Thyroid gland (tissue), 4 donors: ENCODE measurements around the gene TUBB4A. TPM values are rescaled to one million over a fixed set of nuclear protein-coding genes. Genes with fewer than 3 reads are reported as not detected.

Experiments used
- DNase-seq, 2 donors: peaks; one replicate each; pipeline ENCODE4 v3.0.0-alpha.2; 2019
- H3K27ac ChIP-seq, 3 donors: fragments of 200-600 bp; sonication (generic); 1 replicate in 2 of 3; 2 replicates in 1 of 3; pipeline ENCODE4 v1.5.1; 2016 to 2019; ENCODE audit warnings: mild to moderate bottlenecking in 1 of 3, moderate library complexity in 1 of 3
- H3K27me3 ChIP-seq: fragments of 200-600 bp; sonication (generic); one replicate; pipeline ENCODE4 v1.5.1; 2019
- H3K36me3 ChIP-seq, 2 donors: fragments of 200-600 bp; sonication (generic); one replicate each; pipeline ENCODE4 v1.5.1; 2016 to 2019
- H3K4me1 ChIP-seq, 2 donors: fragments of 200-600 bp; sonication (generic); one replicate each; pipeline ENCODE4 v1.5.1; 2017 to 2019
- H3K4me3 ChIP-seq, 3 donors: fragments of 200-600 bp; sonication (generic); replicated peaks in 1 of 3; 1 replicate in 2 of 3; 2 replicates in 1 of 3; pipeline ENCODE4 v1.5.1; 2016; ENCODE audit warnings: mild to moderate bottlenecking in 1 of 3
- H3K9me3 ChIP-seq: fragments of 200-600 bp; sonication (generic); one replicate; pipeline ENCODE4 v1.5.1; 2017
- CTCF ChIP-seq, 6 experiments: fragments of 200-600 bp in 3 of 6; fragments of 450-650 bp in 3 of 6; sonication (generic) in 3 of 6; IDR thresholded peaks; one replicate each; pipeline ENCODE4 v1.5.1; 2016 to 2019; ENCODE audit warnings: antibody characterized with exemption in 6 of 6, mild to moderate bottlenecking in 2 of 6, inconsistent platforms in 1 of 6, moderate library complexity in 1 of 6
- POLR2A ChIP-seq, 2 donors: fragments of 450-650 bp; IDR thresholded peaks; one replicate each; pipeline ENCODE4 v1.6.1; 2017; ENCODE audit warnings: antibody characterized with exemption in 2 of 2, mild to moderate bottlenecking in 2 of 2, moderate library complexity in 1 of 2
- WGBS, 2 donors: methylation state at CpG; one replicate each; pipeline ENCODE4 v1.1.5; 2017; 5-methylcytosine and 5-hydroxymethylcytosine counted together
- intact Hi-C: fragments of 100-400 bp; cut with DNase I; formaldehyde crosslinking; loops from one replicate; pipeline ENCODE4 v1.15.1; 2023
- small RNA-seq: library from RNA; depleted of rRNA; stranded (forward); fragments of <200 nt; gene quantifications from one replicate; pipeline ENCODE3, GENCODE V24; 2016
- total RNA-seq, 4 donors: library from RNA; depleted of rRNA; stranded (reverse); fragments of >200 nt; gene quantifications; one replicate each; pipeline ENCODE4 v1.2.3, GENCODE V29; 2016

The TUBB4A gene
- total RNA-seq, 4 donors from 2014 or later = 0.22 to 0.67 (median 0.59) TPM; not detected in 1

- DNase-seq = no peak
- peaks cover 16 to 19% of the 10 kb centered on the region in 2 donors for H3K36me3 ChIP-seq
- intact Hi-C loops = no loop called here
- WGBS, 2 donors = 93 to 94% methylated on average over 5 of the region's 5 CpGs
- no peak overlapping the region for H3K27ac ChIP-seq
- H3K9me3 ChIP-seq = no peaks in the 10 kb centered on the region
- H3K4me1 ChIP-seq = peaks cover 0 to 13% of the 10 kb centered on the region in 2 donors
- H3K4me3 ChIP-seq = no peak overlapping the region
- H3K27me3 ChIP-seq = no peaks in the 10 kb centered on the region
- TF ChIP-seq POLR2A (IDR thresholded peaks at IDR 0.05) (no peak), CTCF (IDR thresholded peaks at IDR 0.05) (no peak)
These were observed 51.9 kb downstream of the TUBB4A start for GRCh38 chr19:6450166-6450565.

GRCh38 chr19:6448045-6448444 is 54.1 kb downstream of the TUBB4A start:
- Histone ChIP-seq H3K9me3 (no peaks in the 10 kb centered on the region), H3K27ac (no peak overlapping the region), H3K36me3 (no peaks in the 10 kb centered on the region), H3K27me3 (no peaks in the 10 kb centered on the region), H3K4me1 (peaks cover 0 to 13% of the 10 kb centered on the region in 2 donors), H3K4me3 (no peak overlapping the region)
- intact Hi-C loops = no loop called here
- DNase-seq = no peak
- WGBS, 2 donors = 89 to 92% methylated on average over 3 of the region's 3 CpGs
- TF ChIP-seq POLR2A (IDR thresholded peaks at IDR 0.05) (no peak), CTCF (IDR thresholded peaks at IDR 0.05) (no peak)

DNA sequence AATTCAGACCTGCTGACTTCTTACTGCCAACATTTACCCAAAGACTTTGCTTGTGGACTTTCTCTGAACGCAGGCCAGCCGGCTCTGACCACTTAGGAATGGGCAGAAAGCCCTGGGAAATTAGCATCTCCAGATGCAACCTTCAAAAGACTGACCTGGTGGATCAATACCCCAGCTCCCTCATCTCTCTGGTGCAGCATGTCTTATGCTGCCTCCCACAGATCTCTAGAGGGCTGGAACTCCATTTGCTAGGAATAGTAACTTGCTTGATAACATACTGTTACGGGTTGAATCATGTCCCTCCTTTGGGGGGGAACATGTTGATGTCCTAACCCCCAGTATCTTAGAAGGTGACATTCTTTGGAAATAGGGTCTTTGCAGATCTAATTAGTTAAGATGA is 55.7 kb downstream of the TUBB4A start:
- WGBS, 2 donors = 96 to 100% methylated on average over 3 of the region's 3 CpGs
- DNase-seq = no peak

More for the DNA sequence above, 55.7 kb downstream of the TUBB4A start:
- no peak overlapping the region for H3K4me3 ChIP-seq
- H3K27me3 ChIP-seq = no peaks in the 10 kb centered on the region
- H3K4me1 ChIP-seq = peaks cover 0 to 4% of the 10 kb centered on the region in 2 donors
- H3K9me3 ChIP-seq = no peaks in the 10 kb centered on the region
- no peak for TF ChIP-seq CTCF (IDR thresholded peaks at IDR 0.05)
- no peak for TF ChIP-seq POLR2A (IDR thresholded peaks at IDR 0.05)
- H3K36me3 ChIP-seq = no peaks in the 10 kb centered on the region
- H3K27ac ChIP-seq = no peak overlapping the region
- intact Hi-C loops = no loop called here

Small RNA genes lying within 50 kb of the gene (small RNA-seq; reads per million reads assigned to genes)
- gene AC010503.2 = not detected

Other genes with a start within 250 kb of the TUBB4A start
- 10 to 100 TPM; 19.2 to 35.0 (median 26.7) TPM for gene MLLT1, start 222.3 kb downstream of the TUBB4A start, total RNA-seq
- gene ACER1, start 168.7 kb downstream of the TUBB4A start, total RNA-seq = under 1 TPM in 1 of 4 donors, not detected in 3; 0.67 TPM
- 100 to 1,000 TPM in 1 of 4 donors, 10 to 100 TPM in 3; 44.6 to 108 (median 63.1) TPM for gene CLPP, start 140.8 kb downstream of the TUBB4A start, total RNA-seq
- gene ALKBH7, start 129.5 kb downstream of the TUBB4A start, total RNA-seq = 100 to 1,000 TPM in 2 of 4 donors, 10 to 100 TPM in 2; 71.8 to 146 (median 91.4) TPM
- gene PSPN, start 126.4 kb downstream of the TUBB4A start, total RNA-seq = 1 to 10 TPM; 1.1 to 6.7 (median 2.6) TPM
- gene GTF2F1, start 109.1 kb downstream of the TUBB4A start, total RNA-seq = 10 to 100 TPM; 50.8 to 57.0 (median 51.4) TPM
- 100 to 1,000 TPM in 3 of 4 donors, 10 to 100 TPM in 1; 92.9 to 141 (median 118) TPM for gene KHSRP, start 77.5 kb downstream of the TUBB4A start, total RNA-seq
- gene SLC25A41, start 68.5 kb downstream of the TUBB4A start, total RNA-seq = under 1 TPM in 1 of 4 donors, not detected in 3; 0.33 TPM
- gene SLC25A23, start 42.5 kb downstream of the TUBB4A start, total RNA-seq = 100 to 1,000 TPM in 3 of 4 donors, 10 to 100 TPM in 1; 75.2 to 214 (median 152) TPM
- gene CRB3, start 38.0 kb downstream of the TUBB4A start, total RNA-seq = 10 to 100 TPM; 21.0 to 65.2 (median 45.3) TPM
- gene DENND1C, start 20.5 kb downstream of the TUBB4A start, total RNA-seq = 1 to 10 TPM in 3 of 4 donors, not detected in 1; 1.3 to 2.1 (median 1.8) TPM
- gene TNFSF9, start 28.7 kb upstream of the TUBB4A start, total RNA-seq = under 1 TPM in 2 of 4 donors, not detected in 2; 0.45 to 0.54 TPM
- gene CD70, start 88.8 kb upstream of the TUBB4A start, total RNA-seq = under 1 TPM in 1 of 4 donors, not detected in 3; 0.73 TPM
- gene TNFSF14, start 167.9 kb upstream of the TUBB4A start, total RNA-seq = 1 to 10 TPM in 1 of 4 donors, under 1 TPM in 2, not detected in 1; 0.54 to 1.1 (median 0.63) TPM
- 100 to 1,000 TPM; 126 to 631 (median 350) TPM for gene C3, start 218.3 kb upstream of the TUBB4A start, total RNA-seq
- 100 to 1,000 TPM in 3 of 4 donors, 10 to 100 TPM in 1; 87.9 to 152 (median 116) TPM for gene GPR108, start 235.3 kb upstream of the TUBB4A start, total RNA-seq
- 10 to 100 TPM; 48.9 to 65.8 (median 58.8) TPM for gene TRIP10, start 237.4 kb upstream of the TUBB4A start, total RNA-seq